H1 (cell line): Measurements from ENCODE around the gene DCDC2C.

Source experiments
- NRF1 ChIP-seq: IDR thresholded peaks from 2 replicates; pipeline ENCODE4 v1.6.1; 2011; ENCODE audit warnings: mild to moderate bottlenecking, low read depth, low read length, improper control_type of control experiment
- POLR2A ChIP-seq, 2 experiments: IDR thresholded peaks; 1 replicate in 1 of 2; 2 replicates in 1 of 2; pipeline ENCODE4 v1.6.1; 2011; ENCODE audit warnings: low read depth in 2 of 2, low read length in 2 of 2, mild to moderate bottlenecking in 2 of 2; ENCODE audit errors: control extremely low read depth in 1 of 2
- POLR2AphosphoS5 ChIP-seq: IDR thresholded peaks from 2 replicates; pipeline ENCODE4 v1.6.1; 2011; ENCODE audit warnings: low read depth, low read length
- POU5F1 ChIP-seq: IDR thresholded peaks from 2 replicates; pipeline ENCODE4 v1.6.1; 2011; ENCODE audit warnings: low read depth, mild to moderate bottlenecking, low read length, moderate library complexity
- RAD21 ChIP-seq, 2 experiments: IDR thresholded peaks in 1 of 2; conservative IDR thresholded peaks in 1 of 2; 2 replicates each; pipeline ENCODE4 v1.6.1; 2011; ENCODE audit warnings: low read depth in 2 of 2, low read length in 2 of 2, improper control_type of control experiment in 1 of 2, inconsistent platforms in 1 of 2, mild to moderate bottlenecking in 1 of 2, moderate library complexity in 1 of 2
- RXRA ChIP-seq: IDR thresholded peaks from 2 replicates; pipeline ENCODE4 v1.6.1; 2011; ENCODE audit warnings: low read depth, mild to moderate bottlenecking, low read length, moderate library complexity; ENCODE audit not compliant: insufficient read depth
- USF2 ChIP-seq: IDR thresholded peaks from 2 replicates; pipeline ENCODE4 v1.6.1; 2011; ENCODE audit warnings: low read length, improper control_type of control experiment
- TF ChIP-seq, protein P1 (sequence below), 3 experiments: IDR thresholded peaks; 1 replicate in 2 of 3; 2 replicates in 1 of 3; pipeline versions ENCODE4 v1.5.1 to v1.6.1; 2011; ENCODE audit warnings: low read length in 3 of 3, mild to moderate bottlenecking in 3 of 3, inconsistent platforms in 2 of 3, low read depth in 1 of 3, moderate library complexity in 1 of 3; ENCODE audit not compliant: insufficient read depth in 1 of 3; ENCODE audit errors: control extremely low read depth in 1 of 3

DNA sequence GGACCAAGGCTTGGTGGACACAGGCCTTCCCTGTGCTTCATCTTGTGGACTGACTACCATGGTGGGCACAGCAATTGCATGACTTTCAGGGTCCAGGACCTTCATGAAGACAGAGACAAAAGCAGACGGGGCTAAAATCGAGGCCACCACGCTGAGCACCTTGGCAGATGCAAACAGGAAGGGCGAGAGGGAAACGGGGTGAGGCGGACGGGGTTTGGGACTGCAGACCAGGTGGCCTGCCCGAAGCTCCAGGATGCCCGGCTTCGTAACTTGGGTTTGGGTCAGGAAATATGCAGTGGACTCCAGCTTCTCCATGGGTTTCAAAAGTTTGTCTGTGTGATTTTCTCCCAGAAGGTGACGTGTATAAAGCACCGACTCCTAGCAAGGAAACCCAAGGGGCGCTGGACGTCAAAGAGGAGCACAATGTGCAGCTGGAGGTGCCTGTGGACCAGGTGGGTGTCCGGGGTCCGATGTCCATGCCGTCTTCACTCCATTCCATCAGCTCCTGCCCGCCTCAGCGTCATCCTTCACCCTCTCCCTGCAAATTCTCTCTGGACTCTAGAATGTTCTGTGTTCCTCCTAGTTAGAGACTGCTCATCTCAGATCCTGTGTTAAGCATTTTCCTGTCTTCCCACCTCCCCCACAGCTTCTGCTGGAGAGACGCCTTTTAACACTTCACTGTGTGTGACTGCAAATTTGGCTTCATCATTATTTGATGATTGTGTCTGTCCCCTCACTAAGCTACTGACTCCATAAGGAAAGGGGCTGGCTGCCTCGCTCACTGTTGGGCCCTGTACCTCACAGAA lies 65.8 kb downstream of the DCDC2C start:
- TF ChIP-seq, protein P1, sequence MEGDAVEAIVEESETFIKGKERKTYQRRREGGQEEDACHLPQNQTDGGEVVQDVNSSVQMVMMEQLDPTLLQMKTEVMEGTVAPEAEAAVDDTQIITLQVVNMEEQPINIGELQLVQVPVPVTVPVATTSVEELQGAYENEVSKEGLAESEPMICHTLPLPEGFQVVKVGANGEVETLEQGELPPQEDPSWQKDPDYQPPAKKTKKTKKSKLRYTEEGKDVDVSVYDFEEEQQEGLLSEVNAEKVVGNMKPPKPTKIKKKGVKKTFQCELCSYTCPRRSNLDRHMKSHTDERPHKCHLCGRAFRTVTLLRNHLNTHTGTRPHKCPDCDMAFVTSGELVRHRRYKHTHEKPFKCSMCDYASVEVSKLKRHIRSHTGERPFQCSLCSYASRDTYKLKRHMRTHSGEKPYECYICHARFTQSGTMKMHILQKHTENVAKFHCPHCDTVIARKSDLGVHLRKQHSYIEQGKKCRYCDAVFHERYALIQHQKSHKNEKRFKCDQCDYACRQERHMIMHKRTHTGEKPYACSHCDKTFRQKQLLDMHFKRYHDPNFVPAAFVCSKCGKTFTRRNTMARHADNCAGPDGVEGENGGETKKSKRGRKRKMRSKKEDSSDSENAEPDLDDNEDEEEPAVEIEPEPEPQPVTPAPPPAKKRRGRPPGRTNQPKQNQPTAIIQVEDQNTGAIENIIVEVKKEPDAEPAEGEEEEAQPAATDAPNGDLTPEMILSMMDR (IDR thresholded peaks at IDR 0.05; ENCODE audit: control extremely low read depth in 1 of 3, insufficient read depth in 1 of 3, low read depth in 1 of 3, low read length in 3 of 3) = no peak
- TF ChIP-seq POLR2AphosphoS5 (no peak), RAD21 (IDR thresholded peaks at IDR 0.05 in 1 of 2, conservative IDR thresholded peaks at IDR 0.05 in 1 of 2; ENCODE audit: low read depth in 2 of 2, low read length in 2 of 2) (no peak), USF2 (no peak), NRF1 (no peak), RXRA (no peak), POU5F1 (no peak), POLR2A (IDR thresholded peaks at IDR 0.05; ENCODE audit: control extremely low read depth in 1 of 2, low read depth in 2 of 2, low read length in 2 of 2) (no peak)
